ENCODE measurements around the gene CACNG4.

The CACNG4 gene

GRCh38 chr17:66963909-66964771 lies at the start of gene CACNG4:
Gene CACNG4, plus strand, starts transcription at chr17:66964707. Its CDS starts 205 bp downstream, at chr17:66964912.
- no peak for DNase-seq

- DNase-seq: no peak
Observed at GRCh38 chr17:66915204-66915611, 49.3 kb upstream of the CACNG4 start.

- DNase-seq: no peak
Observed at GRCh38 chr17:66915792-66916191, 48.7 kb upstream of the CACNG4 start.

GRCh38 chr17:66916946-66917345 lies 47.6 kb upstream of the CACNG4 start:
- DNase-seq: no peak

- no peak for DNase-seq
Observed at GRCh38 chr17:66918896-66919295, 45.6 kb upstream of the CACNG4 start.

GRCh38 chr17:66920435-66920834 lies 44.1 kb upstream of the CACNG4 start:
- DNase-seq: no peak

- DNase-seq: no peak
Observed at GRCh38 chr17:66920950-66921349, 43.6 kb upstream of the CACNG4 start.

- no peak for DNase-seq
Observed at GRCh38 chr17:66923886-66924285, 40.6 kb upstream of the CACNG4 start.

GRCh38 chr17:66925811-66926500 lies 38.6 kb upstream of the CACNG4 start:
- no peak for DNase-seq

- DNase-seq: no peak
Observed at GRCh38 chr17:66928949-66929348, 35.6 kb upstream of the CACNG4 start.

GRCh38 chr17:66929591-66929990 lies 34.9 kb upstream of the CACNG4 start:
- DNase-seq: no peak

GRCh38 chr17:66930933-66931332 lies 33.6 kb upstream of the CACNG4 start:
- no peak for DNase-seq

GRCh38 chr17:66932311-66932710 lies 32.2 kb upstream of the CACNG4 start:
- no peak for DNase-seq

- DNase-seq: no peak
Observed at GRCh38 chr17:66934040-66934439, 30.5 kb upstream of the CACNG4 start.

GRCh38 chr17:66935717-66936116 lies 28.8 kb upstream of the CACNG4 start:
- no peak for DNase-seq

- DNase-seq: no peak
Observed at GRCh38 chr17:66938656-66939055, 25.9 kb upstream of the CACNG4 start.

GRCh38 chr17:66939461-66940114 lies 24.9 kb upstream of the CACNG4 start:
- DNase-seq: no peak

- no peak for DNase-seq
Observed at GRCh38 chr17:66941249-66941648, 23.3 kb upstream of the CACNG4 start.

GRCh38 chr17:66941773-66942450 lies 22.6 kb upstream of the CACNG4 start:
- DNase-seq: no peak

GRCh38 chr17:66942451-66943264 lies 21.8 kb upstream of the CACNG4 start:
- no peak for DNase-seq

- DNase-seq: no peak
Observed at GRCh38 chr17:66943484-66943883, 21.0 kb upstream of the CACNG4 start.
